Neuronal stem cell (in vitro differentiated cells): ENCODE measurements around the gene DDC.

Experiments used
- DNase-seq: peaks from one replicate; pipeline ENCODE4 v3.0.0-alpha.2; 2013; ENCODE audit warnings: low spot score
- H2AFZ ChIP-seq: one replicate; pipeline ENCODE4 v1.6.1; 2013; ENCODE audit warnings: mild to moderate bottlenecking, low read length, inconsistent platforms
- H2AK5ac ChIP-seq: 2 replicates; pipeline ENCODE4 v1.6.1; 2013; ENCODE audit warnings: low read depth, mild to moderate bottlenecking, inconsistent platforms, low read length, moderate library complexity, mixed read lengths
- H2BK120ac ChIP-seq: 2 replicates; pipeline ENCODE4 v1.6.1; 2013; ENCODE audit warnings: low read depth, mild to moderate bottlenecking, inconsistent platforms, low read length, moderate library complexity, mixed read lengths
- H2BK12ac ChIP-seq: one replicate; pipeline ENCODE4 v1.6.1; 2013; ENCODE audit warnings: low read length, inconsistent platforms
- H2BK15ac ChIP-seq: 2 replicates; pipeline ENCODE4 v1.6.1; 2013; ENCODE audit warnings: mild to moderate bottlenecking, low read length, inconsistent platforms, mixed read lengths
- H2BK5ac ChIP-seq: one replicate; pipeline ENCODE4 v1.6.1; 2013; ENCODE audit warnings: inconsistent platforms, mild to moderate bottlenecking, low read length, moderate library complexity
- H3K14ac ChIP-seq: one replicate; pipeline ENCODE4 v1.6.1; 2013; ENCODE audit warnings: low read length, inconsistent platforms
- H3K18ac ChIP-seq: 2 replicates; pipeline ENCODE4 v1.6.1; 2013; ENCODE audit warnings: low read length, inconsistent platforms
- H3K23ac ChIP-seq: 2 replicates; pipeline ENCODE4 v1.6.1; 2013; ENCODE audit warnings: low read depth, mild to moderate bottlenecking, mixed read lengths, low read length, inconsistent platforms; ENCODE audit not compliant: poor library complexity
- H3K27ac ChIP-seq: replicated peaks from 3 replicates; pipeline ENCODE4 v1.5.1; 2013; ENCODE audit warnings: low read length, inconsistent platforms
- H3K27me3 ChIP-seq, 3 experiments: 2 replicates each; pipeline ENCODE4 v1.6.1; 2013; ENCODE audit warnings: low read length in 3 of 3, mild to moderate bottlenecking in 2 of 3, inconsistent platforms in 1 of 3, low read depth in 1 of 3, mixed read lengths in 1 of 3, moderate library complexity in 1 of 3; ENCODE audit not compliant: control insufficient read depth in 3 of 3, insufficient read depth in 3 of 3
- H3K36me3 ChIP-seq, 2 donors: replicated peaks in 1 of 2; 2 replicates each; pipeline ENCODE4 v1.6.1; 2013; ENCODE audit warnings: low read length in 2 of 2; ENCODE audit not compliant: control insufficient read depth in 2 of 2, insufficient read depth in 2 of 2
- H3K4ac ChIP-seq: 2 replicates; pipeline ENCODE4 v1.6.1; 2013; ENCODE audit warnings: inconsistent platforms, mild to moderate bottlenecking, low read length, moderate library complexity
- H3K4me1 ChIP-seq, 2 donors: 1 replicate in 1 of 2; 2 replicates in 1 of 2; pipeline ENCODE4 v1.6.1; 2013; ENCODE audit warnings: low read length in 2 of 2, low read depth in 1 of 2; ENCODE audit not compliant: control insufficient read depth in 2 of 2, insufficient read depth in 1 of 2
- H3K4me2 ChIP-seq: one replicate; pipeline ENCODE4 v1.6.1; 2013; ENCODE audit warnings: mild to moderate bottlenecking, low read length, inconsistent platforms; ENCODE audit not compliant: insufficient read depth, poor library complexity, severe bottlenecking
- H3K4me3 ChIP-seq, 2 donors: 2 replicates each; pipeline ENCODE4 v1.5.1; 2013; ENCODE audit warnings: low read length in 2 of 2, mild to moderate bottlenecking in 2 of 2, inconsistent platforms in 1 of 2, moderate library complexity in 1 of 2
- H3K79me1 ChIP-seq: one replicate; pipeline ENCODE4 v1.6.1; 2013; ENCODE audit warnings: low read depth, mild to moderate bottlenecking, inconsistent platforms, low read length, moderate library complexity
- H3K9ac ChIP-seq: one replicate; pipeline ENCODE4 v1.6.1; 2013; ENCODE audit warnings: mild to moderate bottlenecking, low read depth, low read length, inconsistent platforms; ENCODE audit not compliant: poor library complexity
- H3K9me3 ChIP-seq, 2 donors: replicated peaks in 1 of 2; 2 replicates each; pipeline versions ENCODE3 to v1.6.1; 2013; ENCODE audit warnings: low read length in 2 of 2, mild to moderate bottlenecking in 2 of 2, inconsistent platforms in 1 of 2, low read depth in 1 of 2, mixed read lengths in 1 of 2, moderate library complexity in 1 of 2; ENCODE audit not compliant: control insufficient read depth in 2 of 2, insufficient read depth in 1 of 2
- H4K8ac ChIP-seq: one replicate; pipeline ENCODE4 v1.6.1; 2013; ENCODE audit warnings: low read depth, mild to moderate bottlenecking, inconsistent platforms, low read length, moderate library complexity
- H4K91ac ChIP-seq: one replicate; pipeline ENCODE4 v1.6.1; 2013; ENCODE audit warnings: low read length, low read depth, mild to moderate bottlenecking, inconsistent platforms; ENCODE audit not compliant: poor library complexity
- WGBS, 2 donors: extraction: QIAGEN DNeasy Blood & Tissue Kit; methylation state at CpG; one replicate each; pipeline ENCODE4 v1.1.7; 2013; ENCODE audit warnings: missing lambda C conversion rate in 2 of 2, mixed read lengths in 1 of 2; ENCODE audit not compliant: insufficient read length in 2 of 2, insufficient replicate concordance in 1 of 2; ENCODE audit errors: extremely low coverage in 2 of 2; 5-methylcytosine and 5-hydroxymethylcytosine counted together

DDC gene

GRCh38 chr7:50448823-50449222 lies 116.4 kb downstream of the DDC start:
- Histone ChIP-seq H3K36me3 (peaks cover 11 to 41% of the 10 kb centered on the region in 2 donors), H3K4me3 (peak overlapping the region in 1 of 2 donors; percentile 67), H2AK5ac (no peak overlapping the region), H3K9me3 (peaks cover 0 to 4% of the 10 kb centered on the region in 2 donors), H3K27ac (no peak overlapping the region), H3K4me1 (peaks cover 3 to 4% of the 10 kb centered on the region in 2 donors), H3K27me3 (no peaks in the 10 kb centered on the region), H2BK15ac (no peak overlapping the region), H2BK120ac (no peak overlapping the region), H3K79me1 (peaks cover 1% of the 10 kb centered on the region), H3K9ac (no peak overlapping the region), H3K4me2 (no peak overlapping the region), H3K14ac (no peak overlapping the region), H3K4ac (no peak overlapping the region), H4K8ac (no peak overlapping the region), H3K23ac (no peak overlapping the region), H4K91ac (no peak overlapping the region), H2AFZ (no peak overlapping the region), H2BK5ac (no peak overlapping the region), H2BK12ac (no peak overlapping the region), H3K18ac (no peak overlapping the region)
- no peak for DNase-seq

- DNase-seq, result no peak
- H3K4me2 ChIP-seq, result no peak overlapping the region
- H3K9ac ChIP-seq, result no peak overlapping the region
- H3K27me3 ChIP-seq, result no peaks in the 10 kb centered on the region
- no peak overlapping the region for H4K91ac ChIP-seq
- H3K4ac ChIP-seq, result no peak overlapping the region
- peaks cover 3 to 4% of the 10 kb centered on the region in 2 donors for H3K4me1 ChIP-seq
- no peak overlapping the region for H2AK5ac ChIP-seq
- H2BK12ac ChIP-seq, result no peak overlapping the region
- H3K18ac ChIP-seq, result no peak overlapping the region
- peaks cover 11 to 61% of the 10 kb centered on the region in 2 donors for H3K36me3 ChIP-seq
- no peak overlapping the region for H2BK5ac ChIP-seq
- no peak overlapping the region for H4K8ac ChIP-seq
- H3K9me3 ChIP-seq, result peaks cover 0 to 4% of the 10 kb centered on the region in 2 donors
- H3K14ac ChIP-seq, result no peak overlapping the region
- H2AFZ ChIP-seq, result no peak overlapping the region
- WGBS, 2 donors, result no CpG with 5 or more reads among the region's 4 CpGs
- no peak overlapping the region for H3K23ac ChIP-seq
- no peak overlapping the region for H2BK15ac ChIP-seq
- H3K79me1 ChIP-seq, result peaks cover 1% of the 10 kb centered on the region
- H3K4me3 ChIP-seq, result no peak overlapping the region
- no peak overlapping the region for H3K27ac ChIP-seq
- no peak overlapping the region for H2BK120ac ChIP-seq
These were observed 118.7 kb downstream of the DDC start for GRCh38 chr7:50446542-50446960.

GRCh38 chr7:50436133-50436806 lies 128.9 kb downstream of the DDC start:
- Histone ChIP-seq H2BK15ac (no peak overlapping the region), H3K18ac (no peak overlapping the region), H3K27me3 (no peaks in the 10 kb centered on the region), H3K4me3 (no peak overlapping the region), H3K9ac (no peak overlapping the region), H4K8ac (no peak overlapping the region), H3K14ac (no peak overlapping the region), H3K27ac (no peak overlapping the region), H3K4me1 (peaks cover 0 to 3% of the 10 kb centered on the region in 2 donors), H2BK12ac (no peak overlapping the region), H2BK5ac (no peak overlapping the region), H3K4me2 (no peak overlapping the region), H4K91ac (no peak overlapping the region), H2BK120ac (no peak overlapping the region), H3K79me1 (no peaks in the 10 kb centered on the region), H3K23ac (no peak overlapping the region), H3K36me3 (peaks cover 3 to 33% of the 10 kb centered on the region in 2 donors), H2AFZ (no peak overlapping the region), H3K4ac (no peak overlapping the region), H2AK5ac (no peak overlapping the region), H3K9me3 (no peaks in the 10 kb centered on the region)
- no peak for DNase-seq
- WGBS, 2 donors, result no CpG with 5 or more reads among the region's 3 CpGs

GRCh38 chr7:50431722-50432305 lies 133.4 kb downstream of the DDC start:
- H3K18ac ChIP-seq, result no peak overlapping the region
- peaks cover 0 to 2% of the 10 kb centered on the region in 2 donors for H3K36me3 ChIP-seq
- no peak overlapping the region for H3K9ac ChIP-seq
- H3K79me1 ChIP-seq, result no peaks in the 10 kb centered on the region
- no peak overlapping the region for H3K4me3 ChIP-seq
- H2BK12ac ChIP-seq, result no peak overlapping the region
- no peak overlapping the region for H2BK120ac ChIP-seq
- no peak overlapping the region for H4K8ac ChIP-seq
- no peak overlapping the region for H2BK15ac ChIP-seq
- H2AFZ ChIP-seq, result no peak overlapping the region
- peaks cover 0 to 5% of the 10 kb centered on the region in 2 donors for H3K4me1 ChIP-seq
- H2AK5ac ChIP-seq, result no peak overlapping the region
- no peak overlapping the region for H3K23ac ChIP-seq
- no CpG with 5 or more reads among the region's 4 CpGs for WGBS, 2 donors
- H3K4me2 ChIP-seq, result no peak overlapping the region
- DNase-seq, result no peak
- H3K27me3 ChIP-seq, result peaks cover 0 to 2% (median 0%) of the 10 kb centered on the region in 3 experiments
- H3K14ac ChIP-seq, result no peak overlapping the region
- no peak overlapping the region for H4K91ac ChIP-seq
- H3K4ac ChIP-seq, result no peak overlapping the region
- no peaks in the 10 kb centered on the region for H3K9me3 ChIP-seq
- no peak overlapping the region for H3K27ac ChIP-seq
- no peak overlapping the region for H2BK5ac ChIP-seq
